Panc1 (cell line): ENCODE data around the gene LRRC74B. TPM values are rescaled to one million over a fixed set of nuclear protein-coding genes. Genes with fewer than 3 reads are reported as not detected.

ENCODE experiments used
- ATAC-seq: fragments of 200-7000 bp; cut with Tn5 transposase; 2 replicates; pipeline ENCODE4 v1.9.1; 2020; ENCODE audit warnings: mild to moderate bottlenecking, moderate library complexity
- BruUV-seq: library from RNA; stranded (reverse); fragments of 400-500 nt; replicated peaks from 2 replicates; lab custom pipeline; 2021; lab: Mats Ljungman, UMichigan
- CTCF ChIA-PET: fragments of 300-600 bp; sonication (Branson Sonifier 250); formaldehyde crosslinking; loops from one replicate; lab custom pipeline; 2022; ENCODE audit warnings: antibody characterized with exemption; lab: Charles Lee
- POLR2A ChIA-PET: fragments of 300-600 bp; sonication (Branson Sonifier 250); formaldehyde crosslinking; loops from one replicate; lab custom pipeline; 2022; ENCODE audit warnings: antibody characterized with exemption; lab: Charles Lee
- DNase-seq: peaks from one replicate; pipeline ENCODE4 v3.0.0-alpha.2; 2010; ENCODE audit warnings: low read depth, low spot score
- H3K27ac ChIP-seq: 2 replicates; pipeline ENCODE4 v1.5.1; 2011; ENCODE audit warnings: mild to moderate bottlenecking, low read length, inconsistent platforms
- H3K27me3 ChIP-seq: fragments of 200-500 bp; sonication (Bioruptor generic); 2 replicates; pipeline ENCODE4 v1.6.0; 2014; ENCODE audit warnings: low read length, inconsistent platforms; ENCODE audit not compliant: control insufficient read depth, insufficient read depth
- H3K36me3 ChIP-seq: fragments of 200-500 bp; sonication (Bioruptor generic); 2 replicates; pipeline ENCODE4 v1.5.1; 2014; ENCODE audit warnings: inconsistent platforms, mild to moderate bottlenecking, low read length, moderate library complexity; ENCODE audit not compliant: control insufficient read depth, insufficient read depth
- H3K4me1 ChIP-seq: 2 replicates; pipeline ENCODE4 v1.5.1; 2011; ENCODE audit warnings: inconsistent platforms, mild to moderate bottlenecking, low read length, moderate library complexity; ENCODE audit not compliant: control insufficient read depth, insufficient read depth
- H3K4me3 ChIP-seq, 2 experiments: 2 replicates each; pipeline ENCODE4 v1.5.1; 2011 to 2012; ENCODE audit warnings: low read depth in 2 of 2, low read length in 2 of 2, mild to moderate bottlenecking in 2 of 2, inconsistent platforms in 1 of 2, moderate library complexity in 1 of 2
- H3K9me3 ChIP-seq: fragments of 200-500 bp; sonication (Bioruptor generic); 2 replicates; pipeline ENCODE4 v1.5.1; 2014; ENCODE audit warnings: low read depth, mild to moderate bottlenecking, inconsistent platforms, low read length, moderate library complexity; ENCODE audit not compliant: control insufficient read depth, insufficient read depth
- CTCF ChIP-seq: fragments of 450-650 bp; IDR thresholded peaks from 2 replicates; pipeline ENCODE4 v1.5.1; 2017; ENCODE audit warnings: mild to moderate bottlenecking
- POLR2AphosphoS5 ChIP-seq: IDR thresholded peaks from 2 replicates; pipeline ENCODE4 v1.6.1; 2012; ENCODE audit warnings: mild to moderate bottlenecking, low read depth, low read length, moderate library complexity
- REST ChIP-seq, 2 experiments: IDR thresholded peaks; 2 replicates each; pipeline ENCODE4 v1.6.1; 2011 to 2012; ENCODE audit warnings: low read depth in 2 of 2, control low read depth in 1 of 2, low read length in 1 of 2, mild to moderate bottlenecking in 1 of 2, moderate library complexity in 1 of 2; ENCODE audit not compliant: insufficient read depth in 1 of 2
- SIN3A ChIP-seq: IDR thresholded peaks from 2 replicates; pipeline ENCODE4 v1.6.1; 2012; ENCODE audit warnings: low read depth, mild to moderate bottlenecking, low read length, moderate library complexity, borderline replicate concordance; ENCODE audit not compliant: insufficient read depth
- TCF7L2 ChIP-seq: IDR thresholded peaks from 2 replicates; pipeline ENCODE4 v1.6.1; 2011; ENCODE audit warnings: mild to moderate bottlenecking, low read depth, low read length, inconsistent platforms
- in situ Hi-C: cut with HindIII; loops from 2 replicates; pipeline ENCODE4 v1.10.0; 2016; ENCODE audit warnings: low sequenced_read_pairs, low pct_unique_long_range_greater_than_20kb
- intact Hi-C: fragments of 100-400 bp; cut with micrococcal nuclease; formaldehyde crosslinking; loops from one replicate; pipeline ENCODE4 v1.10.0; 2022; ENCODE audit not compliant: unreplicated experiment
- total RNA-seq: library from RNA; stranded (reverse); gene quantifications from one replicate; pipeline ENCODE4 v1.2.1, GENCODE V29; 2021; ENCODE audit not compliant: unreplicated experiment

The LRRC74B gene
- total RNA-seq, 1 experiment from 2014 or later: not detected

- no peak for DNase-seq
- Histone ChIP-seq H3K9me3 (no peaks in the 10 kb centered on the region), H3K4me3 (no peak overlapping the region), H3K27ac (no peak overlapping the region), H3K36me3 (no peaks in the 10 kb centered on the region), H3K27me3 (no peaks in the 10 kb centered on the region), H3K4me1 (no peaks in the 10 kb centered on the region)
- CTCF ChIA-PET: no interaction called here
- TF ChIP-seq REST (IDR thresholded peaks at IDR 0.05; ENCODE audit: insufficient read depth in 1 of 2, low read depth in 2 of 2, low read length in 1 of 2) (no peak), CTCF (no peak), POLR2AphosphoS5 (no peak), SIN3A (no peak), TCF7L2 (no peak)
- in situ Hi-C loops (no loop called here), intact Hi-C loops (no loop called here)
- POLR2A ChIA-PET: no interaction called here
- no peak for ATAC-seq
- BruUV-seq: no TSS peak
These were observed 12.7 kb upstream of the LRRC74B start for GRCh38 chr22:21032868-21033688.

GRCh38 chr22:21033895-21034294, 11.9 kb upstream of the LRRC74B start:
- in situ Hi-C loops (no loop called here), intact Hi-C loops (no loop called here)
- DNase-seq (no peak), ATAC-seq (no peak)
- no peaks in the 10 kb centered on the region for H3K36me3 ChIP-seq
- no peak overlapping the region for H3K4me3 ChIP-seq
- CTCF ChIA-PET: no interaction called here
- TF ChIP-seq CTCF (no peak), TCF7L2 (no peak), REST (IDR thresholded peaks at IDR 0.05; ENCODE audit: insufficient read depth in 1 of 2, low read depth in 2 of 2, low read length in 1 of 2) (no peak), POLR2AphosphoS5 (no peak), SIN3A (no peak)
- BruUV-seq: no TSS peak
- POLR2A ChIA-PET: no interaction called here
- no peaks in the 10 kb centered on the region for H3K27me3 ChIP-seq
- H3K9me3 ChIP-seq: no peaks in the 10 kb centered on the region
- no peak overlapping the region for H3K27ac ChIP-seq
- H3K4me1 ChIP-seq: no peaks in the 10 kb centered on the region
